SK-N-SH (cell line): ENCODE data around the gene AMPD2. TPM values are rescaled to one million over a fixed set of nuclear protein-coding genes. Genes with fewer than 3 reads are reported as not detected.

ENCODE experiments used
- CTCF ChIA-PET: fragments of 300-600, 350-600 bp; formaldehyde crosslinking; extraction: SDS; loops from one replicate; lab custom pipeline; 2021; lab: Yijun Ruan, JAX
- POLR2A ChIA-PET: fragments of 350-600 bp; sonication (Branson Sonifier 250); formaldehyde crosslinking; extraction: SDS; loops from one replicate; lab custom pipeline; 2020; ENCODE audit warnings: antibody characterized with exemption, inconsistent platforms; lab: Yijun Ruan, JAX
- DNase-seq: peaks from one replicate; pipeline ENCODE4 v3.0.0; 2012
- H2AFZ ChIP-seq: fragments of 200-600 bp; sonication (generic); 2 replicates; pipeline ENCODE4 v1.8.1; 2016; ENCODE audit warnings: antibody characterized with exemption, mild to moderate bottlenecking, low read depth
- H3F3A ChIP-seq: fragments of 200-600 bp; sonication (generic); replicated peaks from 2 replicates; pipeline ENCODE3; 2016; ENCODE audit warnings: antibody characterized with exemption, mild to moderate bottlenecking; ENCODE audit not compliant: insufficient read depth
- H3K27ac ChIP-seq, 2 experiments: fragments of 200-500 bp in 1 of 2; fragments of 200-600 bp in 1 of 2; sonication (Bioruptor generic) in 1 of 2; sonication (generic), shearing (Covaris generic) in 1 of 2; 2 replicates each; pipeline versions ENCODE4 v1.5.1 to v1.6.1; 2014 to 2016; ENCODE audit warnings: low read depth in 2 of 2, inconsistent platforms in 1 of 2, low read length in 1 of 2, mild to moderate bottlenecking in 1 of 2, mixed read lengths in 1 of 2
- H3K27me3 ChIP-seq: fragments of 200-600 bp; sonication (generic), shearing (Covaris generic); 2 replicates; pipeline ENCODE4 v1.6.1; 2016; ENCODE audit warnings: mixed run types; ENCODE audit not compliant: insufficient read depth
- H3K36me3 ChIP-seq, 2 experiments: fragments of 200-500 bp in 1 of 2; fragments of 200-600 bp in 1 of 2; sonication (Bioruptor generic) in 1 of 2; sonication (generic) in 1 of 2; replicated peaks in 1 of 2; 2 replicates each; pipeline versions ENCODE3 to v1.5.1; 2014 to 2016; ENCODE audit warnings: low read length in 1 of 2, mild to moderate bottlenecking in 1 of 2; ENCODE audit not compliant: insufficient read depth in 2 of 2, control insufficient read depth in 1 of 2
- H3K4me1 ChIP-seq, 2 experiments: fragments of 200-500 bp in 1 of 2; fragments of 200-600 bp in 1 of 2; sonication (Bioruptor generic) in 1 of 2; sonication (generic), shearing (Covaris generic) in 1 of 2; 2 replicates each; pipeline versions ENCODE4 v1.5.1 to v1.6.1; 2014 to 2016; ENCODE audit warnings: low read depth in 1 of 2, low read length in 1 of 2, mixed run types in 1 of 2; ENCODE audit not compliant: insufficient read depth in 2 of 2, control insufficient read depth in 1 of 2
- H3K4me2 ChIP-seq: fragments of 200-600 bp; sonication (generic), shearing (Covaris generic); 2 replicates; pipeline ENCODE4 v1.6.1; 2017; ENCODE audit warnings: mixed run types
- H3K4me3 ChIP-seq, 2 experiments: fragments of 200-500 bp in 1 of 2; fragments of 200-600 bp in 1 of 2; sonication (Bioruptor generic) in 1 of 2; sonication (generic), shearing (Covaris generic) in 1 of 2; 2 replicates each; pipeline versions ENCODE4 v1.5.1 to v1.8.1; 2014 to 2016; ENCODE audit warnings: low read depth in 2 of 2, inconsistent platforms in 1 of 2, low read length in 1 of 2, mild to moderate bottlenecking in 1 of 2, mixed read lengths in 1 of 2, moderate library complexity in 1 of 2
- H3K79me2 ChIP-seq: fragments of 200-600 bp; sonication (generic); 2 replicates; pipeline ENCODE4 v1.8.1; 2017; ENCODE audit warnings: mild to moderate bottlenecking; ENCODE audit not compliant: insufficient read depth
- H3K9ac ChIP-seq: fragments of 200-600 bp; sonication (generic); 2 replicates; pipeline ENCODE4 v1.6.1; 2017; ENCODE audit warnings: mixed run types
- H3K9me2 ChIP-seq: fragments of 200-600 bp; sonication (generic); 2 replicates; pipeline ENCODE4 v1.6.1; 2017; ENCODE audit warnings: mixed run types
- H3K9me3 ChIP-seq: fragments of 200-600 bp; sonication (generic); 2 replicates; pipeline ENCODE4 v1.6.1; 2017; ENCODE audit warnings: mixed run types, mild to moderate bottlenecking, moderate library complexity
- H4K20me1 ChIP-seq: fragments of 200-600 bp; sonication (generic); 2 replicates; pipeline ENCODE4 v1.6.1; 2017; ENCODE audit warnings: mild to moderate bottlenecking, mixed run types; ENCODE audit not compliant: insufficient read depth
- CHD2 ChIP-seq: fragments of 150-350 bp; IDR thresholded peaks from 2 replicates; pipeline ENCODE4 v1.6.1; 2018; ENCODE audit warnings: low read length; ENCODE audit not compliant: partially characterized antibody
- EP300 ChIP-seq, 2 experiments: IDR thresholded peaks; 2 replicates each; pipeline versions ENCODE4 v1.4.0 to v1.6.1; 2012; ENCODE audit warnings: borderline replicate concordance in 1 of 2, low read depth in 1 of 2, low read length in 1 of 2
- FOSL2 ChIP-seq: IDR thresholded peaks from 2 replicates; pipeline ENCODE4 v1.4.0; 2012; ENCODE audit warnings: low read depth, mild to moderate bottlenecking, moderate library complexity, borderline replicate concordance
- GABPA ChIP-seq: IDR thresholded peaks from 2 replicates; pipeline ENCODE4 v1.4.0; 2012; ENCODE audit warnings: low read depth, mild to moderate bottlenecking
- GATA2 ChIP-seq: sonication (generic); formaldehyde crosslinking; IDR thresholded peaks from 2 replicates; pipeline ENCODE4 v1.5.0; 2020; ENCODE audit warnings: mild to moderate bottlenecking, missing genetic modification reagents
- JUND ChIP-seq: IDR thresholded peaks from 2 replicates; pipeline ENCODE4 v1.4.0; 2012
- MEF2A ChIP-seq: IDR thresholded peaks from 2 replicates; pipeline ENCODE4 v1.4.0; 2012; ENCODE audit warnings: low read depth, borderline replicate concordance
- MXI1 ChIP-seq: IDR thresholded peaks from 2 replicates; pipeline ENCODE4 v1.6.1; 2012; ENCODE audit warnings: mild to moderate bottlenecking, low read depth, low read length, improper control_type of control experiment
- NFIC ChIP-seq: IDR thresholded peaks from 2 replicates; pipeline ENCODE4 v1.4.0; 2012; ENCODE audit warnings: borderline replicate concordance
- NRF1 ChIP-seq: IDR thresholded peaks from 2 replicates; pipeline ENCODE4 v1.6.1; 2012; ENCODE audit warnings: low read depth, mild to moderate bottlenecking, low read length
- POLR2AphosphoS5 ChIP-seq: IDR thresholded peaks from 2 replicates; pipeline ENCODE4 v1.6.1; 2012; ENCODE audit warnings: low read depth, low read length
- RAD21 ChIP-seq: IDR thresholded peaks from 2 replicates; pipeline ENCODE4 v1.6.1; 2012; ENCODE audit warnings: mild to moderate bottlenecking, low read length
- RCOR1 ChIP-seq: fragments of 150-350 bp; IDR thresholded peaks from 2 replicates; pipeline ENCODE4 v1.6.1; 2017; ENCODE audit warnings: antibody characterized with exemption, low read length
- RFX5 ChIP-seq: IDR thresholded peaks from 2 replicates; pipeline ENCODE4 v1.6.1; 2012; ENCODE audit warnings: mild to moderate bottlenecking, improper control_type of control experiment, low read length
- SIN3A ChIP-seq: IDR thresholded peaks from 2 replicates; pipeline ENCODE4 v1.6.1; 2012; ENCODE audit warnings: low read depth, mild to moderate bottlenecking, low read length, moderate library complexity, borderline replicate concordance
- SMC3 ChIP-seq: IDR thresholded peaks from 2 replicates; pipeline ENCODE4 v1.6.1; 2012; ENCODE audit warnings: low read depth, low read length, improper control_type of control experiment
- TCF12 ChIP-seq: IDR thresholded peaks from 2 replicates; pipeline ENCODE4 v1.4.0; 2012
- YY1 ChIP-seq: IDR thresholded peaks from 2 replicates; pipeline ENCODE4 v1.4.0; 2012; ENCODE audit warnings: low read depth, mild to moderate bottlenecking
- WGBS: methylation state at CpG from one replicate; pipeline ENCODE4 v1.1.6; 2017; ENCODE audit warnings: low lambda C conversion rate; 5-methylcytosine and 5-hydroxymethylcytosine counted together
- polyA plus RNA-seq, 3 experiments: library from polyadenylated mRNA; depleted of rRNA; stranded (reverse); fragments of >200 nt; gene quantifications; 2 replicates each; pipeline ENCODE4 v1.2.3, GENCODE V29; 2012
- TF ChIP-seq, protein P1 (sequence below): IDR thresholded peaks from 2 replicates; pipeline ENCODE4; 2012
- TF ChIP-seq, protein P2 (sequence below): IDR thresholded peaks from 2 replicates; pipeline ENCODE4 v1.4.0; 2012; ENCODE audit warnings: low read depth, borderline replicate concordance
- TF ChIP-seq, protein P3 (sequence below): IDR thresholded peaks from 2 replicates; pipeline ENCODE4 v1.4.0; 2012; ENCODE audit warnings: low read depth, borderline replicate concordance

AMPD2 gene
- polyA plus RNA-seq, 1 of the 3 experiments (the other 2 are of a cell fraction) = 59.1 TPM

DNA sequence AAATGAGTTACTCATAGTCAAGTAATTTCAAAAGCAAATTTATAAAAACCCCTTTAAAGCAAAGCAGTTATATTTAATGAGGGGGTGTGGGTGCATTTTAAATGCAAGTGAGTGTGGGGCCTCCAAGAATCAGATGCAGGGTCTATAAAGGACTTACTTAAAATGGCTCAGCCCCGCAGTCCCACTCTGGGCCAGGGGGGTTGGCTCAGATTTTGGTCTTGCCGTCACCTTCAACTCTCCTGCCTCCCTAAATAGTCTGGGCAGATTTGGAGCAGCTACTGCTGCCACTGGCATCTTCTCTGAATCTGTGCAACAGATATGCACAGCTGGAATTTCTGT is 16.2 kb downstream of the AMPD2 start:
- H3K9me2 ChIP-seq = no peaks in the 10 kb centered on the region
- H2AFZ ChIP-seq = no peak overlapping the region
- CTCF ChIA-PET = interaction anchor here (0.6 to 9.5 kb wide), 8 partner anchors 8 to 349 kb away, joined by 3 to 169 read pairs (median 22); partner anchors contain the start of genes AHCYL1, AMPD2, GNAI3 and GNAT2
- 84% methylated on average over 2 of the region's 2 CpGs for WGBS
- no peak overlapping the region for H3K4me3 ChIP-seq
- no peak for DNase-seq
- H3K27me3 ChIP-seq = no peaks in the 10 kb centered on the region
- H3K4me2 ChIP-seq = peak overlapping the region; percentile 29; the same call in 1 of the 2 replicates
- no peaks in the 10 kb centered on the region for H3K79me2 ChIP-seq
- H3K9me3 ChIP-seq = no peaks in the 10 kb centered on the region; the same call in 1 of the 2 replicates
- H3F3A ChIP-seq = peaks cover 4% of the 10 kb centered on the region
- peaks cover 14 to 18% of the 10 kb centered on the region in 2 experiments for H3K36me3 ChIP-seq
- H3K4me1 ChIP-seq = peaks cover 7 to 89% of the 10 kb centered on the region in 2 experiments; a peak in 3 of 4 replicates
- POLR2A ChIA-PET = interaction anchor here (0.8 to 1.0 kb wide), 2 partner anchors 9 to 88 kb away, joined by 3 to 5 read pairs; partner anchors contain the start of gene GNAI3
- peak overlapping the region; percentile 13 to 98; a peak in 3 of 4 replicates for H3K27ac ChIP-seq
- no peaks in the 10 kb centered on the region for H4K20me1 ChIP-seq
- TF ChIP-seq GATA2 (CRISPR knock-in tag) (no peak), RAD21 (no peak), SIN3A (no peak), NFIC (no peak), YY1 (no peak), JUND (no peak), MXI1 (no peak), RFX5 (no peak), EP300 (IDR thresholded peaks at IDR 0.05; ENCODE audit: borderline replicate concordance in 1 of 2, low read depth in 1 of 2, low read length in 1 of 2) (no peak), RCOR1 (no peak), GABPA (no peak), POLR2AphosphoS5 (no peak), FOSL2 (no peak)
- TF ChIP-seq, protein P1, sequence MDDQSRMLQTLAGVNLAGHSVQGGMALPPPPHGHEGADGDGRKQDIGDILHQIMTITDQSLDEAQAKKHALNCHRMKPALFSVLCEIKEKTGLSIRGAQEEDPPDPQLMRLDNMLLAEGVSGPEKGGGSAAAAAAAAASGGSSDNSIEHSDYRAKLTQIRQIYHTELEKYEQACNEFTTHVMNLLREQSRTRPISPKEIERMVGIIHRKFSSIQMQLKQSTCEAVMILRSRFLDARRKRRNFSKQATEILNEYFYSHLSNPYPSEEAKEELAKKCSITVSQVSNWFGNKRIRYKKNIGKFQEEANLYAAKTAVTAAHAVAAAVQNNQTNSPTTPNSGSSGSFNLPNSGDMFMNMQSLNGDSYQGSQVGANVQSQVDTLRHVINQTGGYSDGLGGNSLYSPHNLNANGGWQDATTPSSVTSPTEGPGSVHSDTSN = no peak
- TF ChIP-seq, protein P2, sequence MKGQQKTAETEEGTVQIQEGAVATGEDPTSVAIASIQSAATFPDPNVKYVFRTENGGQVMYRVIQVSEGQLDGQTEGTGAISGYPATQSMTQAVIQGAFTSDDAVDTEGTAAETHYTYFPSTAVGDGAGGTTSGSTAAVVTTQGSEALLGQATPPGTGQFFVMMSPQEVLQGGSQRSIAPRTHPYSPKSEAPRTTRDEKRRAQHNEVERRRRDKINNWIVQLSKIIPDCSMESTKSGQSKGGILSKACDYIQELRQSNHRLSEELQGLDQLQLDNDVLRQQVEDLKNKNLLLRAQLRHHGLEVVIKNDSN = no peak
- no peak overlapping the region for H3K9ac ChIP-seq

DNA sequence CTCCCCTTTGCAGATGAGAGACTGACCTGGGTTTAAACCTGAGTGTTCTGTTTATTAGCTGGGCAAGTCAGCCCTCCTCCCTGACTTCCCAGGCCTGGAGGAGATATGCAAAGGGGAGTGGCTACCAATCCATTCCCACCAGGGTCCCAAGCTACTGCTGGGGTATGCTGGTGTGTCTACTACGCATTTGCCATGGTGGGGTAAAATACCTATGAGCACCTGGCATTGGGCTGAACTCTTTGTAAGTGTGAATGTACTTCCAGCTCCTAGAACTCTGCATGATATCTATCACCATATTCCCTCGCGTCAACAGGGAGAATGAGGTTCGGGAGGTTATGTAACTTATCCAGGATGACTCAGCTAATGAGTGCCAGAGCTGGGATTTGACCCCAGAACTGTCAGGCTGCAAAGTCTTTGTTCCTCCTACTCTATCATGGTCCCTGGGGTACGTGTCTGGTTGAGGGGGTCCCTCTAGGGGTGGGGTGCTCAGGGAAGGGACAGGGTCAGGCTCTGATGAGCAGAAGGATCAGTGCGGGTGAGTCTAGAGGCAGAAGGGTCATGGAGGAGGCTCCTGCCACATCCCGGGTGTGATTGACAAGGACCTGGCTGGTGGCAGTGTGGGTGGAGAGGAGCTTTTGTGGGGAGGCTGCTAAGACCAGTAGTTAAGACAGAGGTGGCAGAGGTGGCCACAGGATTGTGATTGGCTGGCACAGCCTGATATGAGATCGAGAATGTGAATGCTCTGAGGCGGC is 16.7 kb downstream of the AMPD2 start:
- H2AFZ ChIP-seq = no peak overlapping the region
- CTCF ChIA-PET = interaction anchor here (0.6 to 9.5 kb wide), 12 partner anchors 9 to 418 kb away, joined by 3 to 169 read pairs (median 20); partner anchors contain the start of genes AHCYL1, AMPD2, GNAI3 and GNAT2
- TF ChIP-seq, protein P1 = peak; percentile 41; the same call in 1 of the 2 replicates
- TF ChIP-seq CHD2 (no peak), MEF2A (no peak), TCF12 (peak; percentile 41; the same call in 1 of the 2 replicates), SMC3 (no peak), RAD21 (no peak), NRF1 (no peak), POLR2AphosphoS5 (no peak)
- TF ChIP-seq, protein P3, sequence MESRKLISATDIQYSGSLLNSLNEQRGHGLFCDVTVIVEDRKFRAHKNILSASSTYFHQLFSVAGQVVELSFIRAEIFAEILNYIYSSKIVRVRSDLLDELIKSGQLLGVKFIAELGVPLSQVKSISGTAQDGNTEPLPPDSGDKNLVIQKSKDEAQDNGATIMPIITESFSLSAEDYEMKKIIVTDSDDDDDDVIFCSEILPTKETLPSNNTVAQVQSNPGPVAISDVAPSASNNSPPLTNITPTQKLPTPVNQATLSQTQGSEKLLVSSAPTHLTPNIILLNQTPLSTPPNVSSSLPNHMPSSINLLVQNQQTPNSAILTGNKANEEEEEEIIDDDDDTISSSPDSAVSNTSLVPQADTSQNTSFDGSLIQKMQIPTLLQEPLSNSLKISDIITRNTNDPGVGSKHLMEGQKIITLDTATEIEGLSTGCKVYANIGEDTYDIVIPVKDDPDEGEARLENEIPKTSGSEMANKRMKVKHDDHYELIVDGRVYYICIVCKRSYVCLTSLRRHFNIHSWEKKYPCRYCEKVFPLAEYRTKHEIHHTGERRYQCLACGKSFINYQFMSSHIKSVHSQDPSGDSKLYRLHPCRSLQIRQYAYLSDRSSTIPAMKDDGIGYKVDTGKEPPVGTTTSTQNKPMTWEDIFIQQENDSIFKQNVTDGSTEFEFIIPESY = no peak
- TF ChIP-seq, protein P2 = no peak

More for the DNA sequence above, 16.7 kb downstream of the AMPD2 start:
- peaks cover 9 to 12% of the 10 kb centered on the region in 2 experiments for H3K36me3 ChIP-seq
- no peak overlapping the region for H3K4me3 ChIP-seq
- no peaks in the 10 kb centered on the region; the same call in 1 of the 2 replicates for H3K9me3 ChIP-seq
- no peaks in the 10 kb centered on the region for H4K20me1 ChIP-seq
- H3K4me2 ChIP-seq = peak overlapping the region; percentile 29; the same call in 1 of the 2 replicates
- no peak overlapping the region for H3K9ac ChIP-seq
- H3K27ac ChIP-seq = peak overlapping the region; percentile 13 to 98; a peak in 3 of 4 replicates
- DNase-seq = no peak
- no peaks in the 10 kb centered on the region for H3K27me3 ChIP-seq
- POLR2A ChIA-PET = interaction anchor here (1.0 kb wide), 1 partner anchor 88 kb away, joined by 5 read pairs; the partner anchor contains the start of gene GNAI3
- 79% methylated on average over 8 of the region's 9 CpGs for WGBS
- peaks cover 4% of the 10 kb centered on the region for H3F3A ChIP-seq
- H3K79me2 ChIP-seq = no peaks in the 10 kb centered on the region
- no peaks in the 10 kb centered on the region for H3K9me2 ChIP-seq
- H3K4me1 ChIP-seq = peaks cover 7 to 88% of the 10 kb centered on the region in 2 experiments; a peak in 3 of 4 replicates
